ENCODE data around the gene OR4D9.

- TF ChIP-seq CTCF (conservative IDR thresholded peaks at IDR 0.05 in 1 of 2, IDR thresholded peaks at IDR 0.05 in 1 of 2; ENCODE audit: extremely low read depth in 1 of 2, insufficient read depth in 1 of 2, low read depth in 1 of 2, low read length in 2 of 2) (no peak), EZH2 (IDR thresholded peaks at IDR 0.05; ENCODE audit: borderline replicate concordance, low read length) (no peak)
These were observed 34.1 kb downstream of the OR4D9 start for GRCh38 chr11:59545179-59546020.
